Sigmoid colon (tissue), 4 donors: Measurements from ENCODE around the gene CD99L2.

ENCODE experiments used
- CTCF ChIP-seq, 4 experiments: fragments of 450-650 bp in 3 of 4; fragments of 200-600 bp in 1 of 4; IDR thresholded peaks; one replicate each; pipeline ENCODE4 v1.5.1; 2016 to 2019; ENCODE audit warnings: antibody characterized with exemption in 4 of 4, mild to moderate bottlenecking in 3 of 4, moderate library complexity in 2 of 4
- EP300 ChIP-seq, 4 donors: sonication (generic); formaldehyde crosslinking; IDR thresholded peaks; one replicate each; pipeline ENCODE4 v1.6.1; 2017; ENCODE audit warnings: antibody characterized with exemption in 4 of 4
- POLR2A ChIP-seq, 2 donors: fragments of 450-650 bp; IDR thresholded peaks; one replicate each; pipeline ENCODE4 v1.6.1; 2016; ENCODE audit warnings: antibody characterized with exemption in 2 of 2, mild to moderate bottlenecking in 2 of 2, moderate library complexity in 2 of 2

DNA sequence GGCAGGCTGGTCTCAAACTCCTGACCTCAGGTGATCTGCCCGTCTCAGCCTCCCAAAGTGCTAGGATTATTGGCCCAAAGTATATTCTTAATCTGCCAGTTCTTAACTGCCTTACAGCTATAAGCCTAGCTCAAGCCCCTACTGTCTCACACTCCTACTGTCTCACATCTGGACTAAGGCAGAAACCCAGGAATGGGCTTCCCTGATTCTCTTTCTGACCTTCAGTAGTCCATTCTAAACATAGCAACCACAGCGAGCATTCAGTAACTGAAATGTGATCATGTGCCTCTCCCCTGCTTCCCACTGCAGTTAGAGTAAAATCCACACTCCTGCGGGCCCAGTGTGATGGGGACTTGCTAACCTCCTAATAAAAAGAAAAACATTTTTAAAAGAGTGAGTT, 146.3 kb downstream of the CD99L2 start:
- TF ChIP-seq CTCF (IDR thresholded peaks at IDR 0.05) (no peak), EP300 (IDR thresholded peaks at IDR 0.05) (no peak), POLR2A (IDR thresholded peaks at IDR 0.05) (no peak)
